H1 (cell line): ENCODE measurements around the gene FAR2.

Experiments used
- CEBPB ChIP-seq: IDR thresholded peaks from 2 replicates; pipeline ENCODE4 v1.6.1; 2012; ENCODE audit warnings: low read depth, low read length
- CHD1 ChIP-seq: IDR thresholded peaks from 2 replicates; pipeline ENCODE4 v1.6.1; 2012; ENCODE audit warnings: low read depth, low read length, improper control_type of control experiment
- CHD2 ChIP-seq: IDR thresholded peaks from 2 replicates; pipeline ENCODE4 v1.6.1; 2012; ENCODE audit warnings: low read length, improper control_type of control experiment
- HDAC2 ChIP-seq, 2 experiments: fragments of 300-600 bp in 1 of 2; sonication (generic) in 1 of 2; IDR thresholded peaks; 2 replicates each; pipeline ENCODE4 v1.6.1; 2011 to 2012; ENCODE audit warnings: low read depth in 2 of 2, low read length in 2 of 2, mild to moderate bottlenecking in 2 of 2, moderate library complexity in 2 of 2, borderline replicate concordance in 1 of 2, inconsistent platforms in 1 of 2
- HDAC6 ChIP-seq: IDR thresholded peaks from one replicate; pipeline ENCODE4 v1.7.1; 2012; ENCODE audit warnings: low read depth, mild to moderate bottlenecking, inconsistent platforms, low read length, moderate library complexity
- JUN ChIP-seq: IDR thresholded peaks from 2 replicates; pipeline ENCODE4 v1.6.1; 2011; ENCODE audit warnings: low read depth, mild to moderate bottlenecking, improper control_type of control experiment, low read length
- JUND ChIP-seq: IDR thresholded peaks from 2 replicates; pipeline ENCODE4 v1.6.1; 2011; ENCODE audit warnings: mild to moderate bottlenecking, improper control_type of control experiment, low read length
- POLR2A ChIP-seq, 2 experiments: IDR thresholded peaks; 1 replicate in 1 of 2; 2 replicates in 1 of 2; pipeline ENCODE4 v1.6.1; 2011; ENCODE audit warnings: low read depth in 2 of 2, low read length in 2 of 2, mild to moderate bottlenecking in 2 of 2; ENCODE audit errors: control extremely low read depth in 1 of 2
- RAD21 ChIP-seq, 2 experiments: IDR thresholded peaks in 1 of 2; conservative IDR thresholded peaks in 1 of 2; 2 replicates each; pipeline ENCODE4 v1.6.1; 2011; ENCODE audit warnings: low read depth in 2 of 2, low read length in 2 of 2, improper control_type of control experiment in 1 of 2, inconsistent platforms in 1 of 2, mild to moderate bottlenecking in 1 of 2, moderate library complexity in 1 of 2
- SP1 ChIP-seq: IDR thresholded peaks from 2 replicates; pipeline ENCODE4 v1.6.1; 2011; ENCODE audit warnings: low read depth, low read length
- SUZ12 ChIP-seq: fragments of 200-600 bp; sonication (generic); IDR thresholded peaks from 2 replicates; pipeline ENCODE4 v1.6.1; 2012; ENCODE audit warnings: mild to moderate bottlenecking, inconsistent platforms, low read length, moderate library complexity, mixed read lengths
- TEAD4 ChIP-seq: IDR thresholded peaks from 2 replicates; pipeline ENCODE4 v1.6.1; 2012; ENCODE audit warnings: low read depth, low read length, inconsistent platforms, mixed read lengths
- TF ChIP-seq, protein P1 (sequence below), 3 experiments: IDR thresholded peaks; 1 replicate in 2 of 3; 2 replicates in 1 of 3; pipeline versions ENCODE4 v1.5.1 to v1.6.1; 2011; ENCODE audit warnings: low read length in 3 of 3, mild to moderate bottlenecking in 3 of 3, inconsistent platforms in 2 of 3, low read depth in 1 of 3, moderate library complexity in 1 of 3; ENCODE audit not compliant: insufficient read depth in 1 of 3; ENCODE audit errors: control extremely low read depth in 1 of 3
- TF ChIP-seq, protein P2 (sequence below): IDR thresholded peaks from 2 replicates; pipeline ENCODE4 v1.6.1; 2011; ENCODE audit warnings: low read length, improper control_type of control experiment

DNA sequence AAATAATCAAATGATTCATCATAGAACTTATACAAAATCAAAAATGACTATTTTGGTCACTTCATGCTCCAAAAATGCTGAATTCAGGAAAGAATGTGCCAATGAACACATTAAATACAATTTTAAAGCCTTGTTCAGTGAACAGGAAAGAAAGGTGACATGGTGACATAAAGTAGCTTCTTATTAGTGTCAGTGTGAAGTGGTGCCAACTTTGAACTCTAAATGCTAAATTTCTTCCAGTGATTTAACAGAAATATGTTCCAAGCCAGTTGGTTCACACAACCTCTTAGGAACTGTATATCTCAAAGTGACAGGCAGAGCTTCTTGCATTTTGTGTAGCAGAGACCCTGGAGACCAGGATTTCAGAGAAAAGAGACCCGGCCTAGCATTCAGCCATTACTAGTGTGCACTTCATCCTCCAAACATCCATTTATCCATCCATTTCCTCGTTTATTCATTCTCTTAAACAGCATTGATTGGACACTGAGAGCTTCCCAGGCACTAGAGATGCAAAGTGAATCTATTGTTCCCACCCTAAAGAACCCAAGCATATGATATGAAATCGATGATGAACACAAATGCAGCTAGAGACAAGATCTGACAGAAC lies 95.2 kb downstream of the FAR2 start:
- TF ChIP-seq POLR2A (IDR thresholded peaks at IDR 0.05; ENCODE audit: control extremely low read depth in 1 of 2, low read depth in 2 of 2, low read length in 2 of 2) = no peak
- TF ChIP-seq JUND = no peak
- TF ChIP-seq, protein P1, sequence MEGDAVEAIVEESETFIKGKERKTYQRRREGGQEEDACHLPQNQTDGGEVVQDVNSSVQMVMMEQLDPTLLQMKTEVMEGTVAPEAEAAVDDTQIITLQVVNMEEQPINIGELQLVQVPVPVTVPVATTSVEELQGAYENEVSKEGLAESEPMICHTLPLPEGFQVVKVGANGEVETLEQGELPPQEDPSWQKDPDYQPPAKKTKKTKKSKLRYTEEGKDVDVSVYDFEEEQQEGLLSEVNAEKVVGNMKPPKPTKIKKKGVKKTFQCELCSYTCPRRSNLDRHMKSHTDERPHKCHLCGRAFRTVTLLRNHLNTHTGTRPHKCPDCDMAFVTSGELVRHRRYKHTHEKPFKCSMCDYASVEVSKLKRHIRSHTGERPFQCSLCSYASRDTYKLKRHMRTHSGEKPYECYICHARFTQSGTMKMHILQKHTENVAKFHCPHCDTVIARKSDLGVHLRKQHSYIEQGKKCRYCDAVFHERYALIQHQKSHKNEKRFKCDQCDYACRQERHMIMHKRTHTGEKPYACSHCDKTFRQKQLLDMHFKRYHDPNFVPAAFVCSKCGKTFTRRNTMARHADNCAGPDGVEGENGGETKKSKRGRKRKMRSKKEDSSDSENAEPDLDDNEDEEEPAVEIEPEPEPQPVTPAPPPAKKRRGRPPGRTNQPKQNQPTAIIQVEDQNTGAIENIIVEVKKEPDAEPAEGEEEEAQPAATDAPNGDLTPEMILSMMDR (IDR thresholded peaks at IDR 0.05; ENCODE audit: control extremely low read depth in 1 of 3, insufficient read depth in 1 of 3, low read depth in 1 of 3, low read length in 3 of 3) = no peak
- TF ChIP-seq CEBPB = no peak
- TF ChIP-seq JUN = no peak
- TF ChIP-seq, protein P2, sequence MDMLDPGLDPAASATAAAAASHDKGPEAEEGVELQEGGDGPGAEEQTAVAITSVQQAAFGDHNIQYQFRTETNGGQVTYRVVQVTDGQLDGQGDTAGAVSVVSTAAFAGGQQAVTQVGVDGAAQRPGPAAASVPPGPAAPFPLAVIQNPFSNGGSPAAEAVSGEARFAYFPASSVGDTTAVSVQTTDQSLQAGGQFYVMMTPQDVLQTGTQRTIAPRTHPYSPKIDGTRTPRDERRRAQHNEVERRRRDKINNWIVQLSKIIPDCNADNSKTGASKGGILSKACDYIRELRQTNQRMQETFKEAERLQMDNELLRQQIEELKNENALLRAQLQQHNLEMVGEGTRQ = no peak
- no peak for TF ChIP-seq TEAD4
- no peak for TF ChIP-seq SP1
- TF ChIP-seq HDAC6 = no peak
- TF ChIP-seq HDAC2 (IDR thresholded peaks at IDR 0.05; ENCODE audit: borderline replicate concordance in 1 of 2, low read depth in 2 of 2, low read length in 2 of 2) = no peak
- no peak for TF ChIP-seq RAD21 (IDR thresholded peaks at IDR 0.05 in 1 of 2, conservative IDR thresholded peaks at IDR 0.05 in 1 of 2; ENCODE audit: low read depth in 2 of 2, low read length in 2 of 2)
- TF ChIP-seq CHD2 = no peak
- TF ChIP-seq CHD1 = no peak
- no peak for TF ChIP-seq SUZ12
